Cardiac muscle cell (in vitro differentiated cells and primary cell): ENCODE results near the gene GRM3. TPM values are rescaled to one million over a fixed set of nuclear protein-coding genes. Genes with fewer than 3 reads are reported as not detected.

Experiments used
- DNase-seq, 2 donors: peaks; one replicate each; pipeline versions ENCODE4 v3.0.0 to v3.0.0-alpha.2; 2010 to 2017; ENCODE audit warnings: low read depth in 1 of 2, low spot score in 1 of 2
- H3K27ac ChIP-seq: fragments of 200-600 bp; sonication (generic); 2 replicates; pipeline ENCODE4 v1.5.1; 2016
- H3K27me3 ChIP-seq: fragments of 200-600 bp; sonication (generic); 2 replicates; pipeline ENCODE4 v1.6.0; 2016; ENCODE audit warnings: control low read depth
- H3K36me3 ChIP-seq: fragments of 200-600 bp; sonication (generic); 2 replicates; pipeline ENCODE4 v1.5.1; 2016; ENCODE audit warnings: control low read depth
- H3K4me1 ChIP-seq: fragments of 200-600 bp; sonication (generic); 2 replicates; pipeline ENCODE4 v1.8.1; 2017; ENCODE audit warnings: low read depth, mild to moderate bottlenecking, mixed run types
- H3K4me3 ChIP-seq: fragments of 200-600 bp; sonication (generic); 2 replicates; pipeline ENCODE4 v1.5.1; 2016; ENCODE audit warnings: mild to moderate bottlenecking
- H3K9me3 ChIP-seq: fragments of 200-600 bp; sonication (generic); 2 replicates; pipeline ENCODE4 v1.5.1; 2017; ENCODE audit warnings: low read depth, mild to moderate bottlenecking, control low read depth
- CTCF ChIP-seq: IDR thresholded peaks from 2 replicates; pipeline ENCODE4 v1.5.1; 2012; ENCODE audit warnings: low read depth, mild to moderate bottlenecking, low read length
- polyA plus RNA-seq: library from polyadenylated mRNA; unstranded; fragments of >200 nt; fragmentation: Nextera tagmentation; extraction: Ambion mirVana; gene quantifications from 2 replicates; pipeline ENCODE4 v1.2.1, GENCODE V29; 2016
- total RNA-seq: library from RNA; depleted of rRNA; stranded (reverse); fragments of >200 nt; gene quantifications from 2 replicates; pipeline ENCODE4 v1.2.3, GENCODE V29; 2016

Gene GRM3
- total and polyA plus RNA-seq, 2 experiments from 2014 or later: 0.78 TPM; not detected in 1

- Histone ChIP-seq H3K27ac (no peak overlapping the region), H3K4me3 (peak overlapping the region; percentile 30), H3K27me3 (peaks cover 22% of the 10 kb centered on the region), H3K36me3 (no peaks in the 10 kb centered on the region), H3K4me1 (peaks cover 12% of the 10 kb centered on the region), H3K9me3 (no peaks in the 10 kb centered on the region)
- no peak for TF ChIP-seq CTCF
- DNase-seq: peak in 1 of 2 donors; percentile 30
Measured at GRCh38 chr7:86644282-86645224, 844 bp downstream of the GRM3 start.

- Histone ChIP-seq H3K27me3 (peaks cover 22% of the 10 kb centered on the region), H3K4me1 (peaks cover 12% of the 10 kb centered on the region), H3K4me3 (peak overlapping the region; percentile 30), H3K36me3 (no peaks in the 10 kb centered on the region), H3K9me3 (no peaks in the 10 kb centered on the region), H3K27ac (no peak overlapping the region)
- TF ChIP-seq CTCF: no peak
- DNase-seq: no peak
Measured at GRCh38 chr7:86645225-86645608, 1.5 kb downstream of the GRM3 start.

GRCh38 chr7:86645676-86646276, 2.1 kb downstream of the GRM3 start:
- Histone ChIP-seq H3K27ac (no peak overlapping the region), H3K4me3 (no peak overlapping the region), H3K4me1 (peaks cover 12% of the 10 kb centered on the region), H3K36me3 (no peaks in the 10 kb centered on the region), H3K27me3 (peaks cover 22% of the 10 kb centered on the region), H3K9me3 (no peaks in the 10 kb centered on the region)
- no peak for DNase-seq
- TF ChIP-seq CTCF: no peak

- no peak for TF ChIP-seq CTCF
Measured at GRCh38 chr7:86647385-86648094, 3.8 kb downstream of the GRM3 start.

GRCh38 chr7:86648169-86648568, 4.5 kb downstream of the GRM3 start:
- Histone ChIP-seq H3K27ac (no peak overlapping the region), H3K27me3 (peaks cover 20% of the 10 kb centered on the region), H3K9me3 (no peaks in the 10 kb centered on the region), H3K4me1 (peaks cover 12% of the 10 kb centered on the region), H3K4me3 (no peak overlapping the region), H3K36me3 (no peaks in the 10 kb centered on the region)
- no peak for TF ChIP-seq CTCF
- DNase-seq: no peak

More at GRCh38 chr7:86647385-86648094, 3.8 kb downstream of the GRM3 start:
- Histone ChIP-seq H3K9me3 (no peaks in the 10 kb centered on the region), H3K4me3 (no peak overlapping the region), H3K4me1 (peaks cover 12% of the 10 kb centered on the region), H3K36me3 (no peaks in the 10 kb centered on the region), H3K27me3 (peaks cover 20% of the 10 kb centered on the region), H3K27ac (no peak overlapping the region)
- no peak for DNase-seq
